GM19240 (cell line): ENCODE measurements around the gene FAM76A.
"Not testable (repeated sequence)": the region's sequence is repeated elsewhere in the genome, so short reads cannot be mapped to it uniquely, and the experiment has no call there.

Experiments used
- DNase-seq: peaks from one replicate; pipeline ENCODE4 v3.0.0; 2011; ENCODE audit warnings: low spot score; ENCODE audit not compliant: insufficient read length

FAM76A gene

GRCh38 chr1:27725374-27726172 is at the start of gene FAM76A:
Gene FAM76A (plus strand): TSS chr1:27725961. CDS start chr1:27726081, 120 bp downstream.
- peak; percentile 97 for DNase-seq

DNA sequence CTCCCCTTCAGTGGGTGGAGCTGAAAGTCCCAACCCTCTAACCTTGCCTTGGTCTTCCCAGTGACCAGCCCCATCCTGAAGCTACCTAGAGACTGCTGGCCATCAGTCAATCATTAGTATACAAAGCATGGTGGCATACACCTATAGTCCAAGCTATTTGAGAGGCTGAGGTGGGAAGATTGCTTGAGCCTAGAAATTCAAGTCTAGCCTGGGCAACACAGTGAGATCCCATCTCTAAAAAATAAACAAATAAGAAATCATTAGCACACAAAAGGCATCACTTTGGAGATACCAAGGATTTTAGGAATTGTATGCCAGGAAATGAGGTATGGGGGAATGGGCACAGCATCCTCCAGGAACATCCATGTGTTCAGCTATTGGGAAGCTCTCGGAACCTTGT is 49.4 kb upstream of the FAM76A start:
- no peak for DNase-seq

- no peak for DNase-seq
These were observed 47.0 kb upstream of the FAM76A start for GRCh38 chr1:27678747-27679146.

DNA sequence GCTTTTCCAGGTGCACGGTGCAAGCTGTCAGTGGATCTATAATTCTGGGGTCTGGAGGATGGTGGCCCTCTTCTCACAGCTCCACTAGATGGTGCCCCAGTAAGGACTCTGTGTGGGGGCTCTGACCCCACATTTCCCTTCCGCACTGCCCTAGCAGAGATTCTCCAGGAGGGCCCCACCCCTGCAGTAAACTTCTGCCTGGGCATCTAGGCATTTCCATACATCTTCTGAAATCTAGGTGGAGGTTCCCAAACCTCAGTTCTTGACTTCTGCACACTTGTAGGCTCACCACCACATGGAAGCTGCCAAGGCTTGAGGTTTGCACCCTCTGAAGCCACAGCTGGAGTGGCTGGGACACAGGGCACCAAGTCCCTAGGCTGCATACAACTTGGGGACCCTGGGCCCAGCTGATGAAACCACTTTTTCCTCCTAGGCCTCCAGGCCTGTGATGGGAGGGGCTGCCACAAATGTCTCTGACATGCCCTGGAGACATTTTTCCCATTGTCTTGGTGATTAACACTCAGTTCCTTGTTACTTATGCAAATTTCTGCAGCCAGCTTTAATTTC is 45.5 kb upstream of the FAM76A start:
- not testable (repeated sequence) for DNase-seq

DNA sequence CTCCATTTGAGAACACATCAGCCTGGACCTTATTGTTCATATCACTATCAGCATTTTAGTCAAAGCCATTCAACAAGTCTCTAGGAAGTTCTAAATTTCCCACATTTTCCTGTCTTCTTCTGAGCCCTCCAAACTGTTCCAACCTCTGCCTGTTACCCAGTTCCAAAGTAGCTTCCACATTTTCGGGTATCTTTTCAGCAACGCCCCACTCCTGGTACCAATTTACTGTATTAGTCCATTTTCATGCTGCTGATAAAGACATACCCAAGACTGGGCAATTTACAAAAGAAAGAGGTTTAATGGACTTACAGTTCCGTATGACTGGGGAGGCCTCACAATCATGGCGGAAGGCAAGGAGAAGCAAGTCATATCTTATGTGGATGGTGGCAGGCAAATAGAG is 44.2 kb upstream of the FAM76A start:
- not testable (repeated sequence) for DNase-seq

DNA sequence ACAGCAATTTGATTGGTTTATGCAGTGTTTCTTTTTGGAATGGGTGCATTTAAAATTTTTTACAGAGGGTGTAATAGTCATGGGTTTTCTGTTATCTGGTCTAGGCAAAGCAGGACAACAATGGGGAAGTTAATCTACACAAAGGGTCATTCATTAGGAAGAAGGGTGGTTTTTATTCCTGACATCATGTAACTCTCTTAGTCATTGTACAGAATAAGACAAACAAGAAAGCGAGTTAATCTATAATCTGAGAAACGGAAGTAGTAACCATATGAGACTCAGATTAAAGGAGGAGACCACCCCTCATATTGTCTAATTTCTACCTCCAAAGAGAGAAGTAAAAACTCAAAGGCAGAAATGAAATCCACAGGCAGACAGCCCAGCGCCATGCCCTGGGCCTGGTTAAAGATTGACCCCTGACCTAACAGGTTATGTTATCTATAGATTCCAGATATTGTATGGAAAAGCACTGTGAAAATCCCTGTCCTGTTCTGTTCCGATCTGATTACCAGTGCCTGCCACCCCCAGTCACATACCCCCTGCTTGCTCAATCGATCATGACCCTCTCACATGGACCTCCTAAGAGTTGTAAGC is 43.3 kb upstream of the FAM76A start:
- DNase-seq = no peak

- no peak for DNase-seq
These were observed 41.6 kb upstream of the FAM76A start for GRCh38 chr1:27684176-27684575.

DNA sequence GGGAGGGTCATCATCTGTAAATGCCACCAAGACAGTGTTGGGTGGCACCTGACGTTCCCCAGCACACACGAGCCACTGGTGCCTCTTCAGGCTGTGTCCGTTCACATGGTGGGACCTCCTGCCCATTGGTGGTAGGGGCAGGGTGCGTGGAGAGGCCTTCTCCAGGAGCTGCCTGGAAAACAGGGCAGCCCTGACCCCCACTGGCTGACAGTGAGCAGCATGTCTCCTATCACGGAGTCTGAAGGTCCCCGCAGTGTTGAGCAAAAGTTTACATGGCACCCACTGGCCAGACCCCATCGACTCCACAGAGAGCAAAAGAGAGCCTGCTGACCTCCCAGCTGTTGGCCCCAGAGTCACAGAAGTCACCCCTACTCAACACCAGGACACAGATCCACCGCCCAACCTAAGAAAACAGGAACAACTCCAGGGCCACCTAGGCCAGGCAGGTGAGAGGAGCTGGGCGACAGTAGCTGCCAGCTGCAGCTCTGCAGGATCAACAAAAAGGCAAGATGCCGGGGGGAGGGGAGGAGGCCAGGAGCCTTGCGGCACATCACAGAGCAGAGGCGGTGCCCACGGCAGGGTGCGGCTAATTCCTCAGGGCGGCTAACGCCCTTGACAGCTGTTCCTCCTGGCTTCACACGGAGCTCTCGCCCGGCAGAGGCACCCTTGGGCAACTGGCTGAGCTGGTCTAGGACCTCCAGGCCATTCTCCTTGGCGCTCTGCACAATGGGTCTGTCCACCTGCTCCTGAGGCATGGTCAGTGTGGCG is 39.4 kb upstream of the FAM76A start:
- no peak for DNase-seq

DNA sequence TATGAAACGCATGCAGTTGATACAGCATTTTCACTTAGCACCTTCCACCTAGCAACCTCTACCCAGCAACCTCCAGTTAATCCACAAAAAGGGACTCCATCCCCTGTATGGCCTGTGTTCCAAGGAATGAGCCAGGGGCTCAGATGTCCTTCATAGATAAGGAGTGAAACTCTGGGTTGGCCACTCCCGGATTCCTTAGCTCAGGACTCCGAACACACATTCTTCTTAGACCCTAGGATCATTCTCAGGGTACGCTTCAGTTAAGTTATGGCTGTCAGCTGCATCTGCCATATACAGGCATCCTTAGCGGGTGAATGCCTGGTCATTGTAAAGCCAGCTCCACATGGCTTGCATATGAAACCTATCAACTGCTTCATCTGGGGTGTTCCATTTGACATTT is 37.9 kb upstream of the FAM76A start:
- no peak for DNase-seq

DNA sequence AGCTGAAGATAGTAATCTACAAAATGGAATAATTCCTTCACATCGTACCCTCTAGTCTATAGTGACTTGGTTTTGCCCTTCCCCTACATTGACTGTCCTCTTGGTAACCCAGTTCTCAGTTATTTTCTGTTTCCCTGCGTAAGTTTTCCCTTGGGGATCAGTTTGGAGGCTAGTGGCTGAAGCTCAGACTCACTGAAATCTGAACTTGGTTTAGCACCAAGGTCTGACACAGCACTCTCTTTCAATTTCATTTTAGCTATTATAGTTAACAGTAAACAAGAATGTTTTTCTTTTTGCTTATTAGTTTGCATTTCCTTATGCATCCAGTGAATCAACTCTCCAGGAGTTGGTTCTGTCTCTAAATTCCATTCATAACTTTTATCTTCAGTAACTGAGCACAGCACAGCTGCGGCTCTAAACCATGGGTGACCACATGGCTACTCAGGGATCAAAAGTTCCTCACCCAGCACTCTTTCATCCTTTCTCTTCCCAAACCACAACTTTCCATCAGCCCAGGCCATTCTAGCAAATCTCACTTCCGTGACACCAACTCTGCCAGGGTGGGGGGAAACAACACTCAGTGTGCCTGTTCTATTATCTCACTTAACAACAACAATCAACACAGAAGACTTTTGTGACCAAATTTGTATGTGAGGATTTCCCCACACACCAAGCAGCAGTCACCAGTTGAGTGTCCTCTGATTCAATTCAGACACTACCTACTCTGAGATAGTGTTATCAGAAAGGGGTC is 36.2 kb upstream of the FAM76A start:
- no peak for DNase-seq

DNA sequence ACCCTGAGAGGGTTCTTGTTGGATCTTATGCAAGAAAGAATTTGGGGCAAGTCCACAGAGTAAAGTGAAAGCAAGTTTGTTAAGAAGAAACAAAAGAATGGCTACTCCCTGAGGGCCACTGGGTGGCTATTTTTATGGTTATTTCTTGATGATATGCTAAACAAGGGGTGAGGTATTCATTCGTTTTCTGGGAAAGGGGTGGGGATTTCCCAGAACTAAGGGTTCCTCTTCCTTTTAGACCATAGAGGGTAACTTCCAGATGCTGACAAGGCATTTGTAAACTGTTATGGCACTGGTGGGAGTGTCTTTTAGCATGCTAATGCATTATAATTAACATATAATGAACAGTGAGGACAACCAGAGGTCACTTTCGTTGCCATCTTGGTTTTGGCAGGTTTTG is 35.6 kb upstream of the FAM76A start:
- no peak for DNase-seq

DNA sequence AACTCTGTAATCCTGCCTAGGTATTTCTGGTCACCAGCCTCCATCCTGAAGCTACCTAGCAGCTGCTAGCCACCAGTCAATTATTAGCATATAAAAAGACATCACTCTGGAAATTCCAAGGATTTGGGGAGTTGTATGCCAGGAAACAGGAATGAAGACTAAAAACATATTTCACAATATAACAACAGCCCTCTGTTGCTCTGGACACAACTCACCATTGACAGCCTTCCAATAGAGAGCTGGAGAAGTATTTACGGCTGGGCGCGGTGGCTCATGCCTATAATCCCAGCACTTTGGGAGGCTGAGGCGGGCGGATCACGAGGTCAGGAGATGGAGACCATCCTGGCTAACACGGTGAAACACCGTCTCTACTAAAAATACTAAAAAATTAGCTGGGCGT is 28.9 kb upstream of the FAM76A start:
- DNase-seq = not testable (repeated sequence)

DNA sequence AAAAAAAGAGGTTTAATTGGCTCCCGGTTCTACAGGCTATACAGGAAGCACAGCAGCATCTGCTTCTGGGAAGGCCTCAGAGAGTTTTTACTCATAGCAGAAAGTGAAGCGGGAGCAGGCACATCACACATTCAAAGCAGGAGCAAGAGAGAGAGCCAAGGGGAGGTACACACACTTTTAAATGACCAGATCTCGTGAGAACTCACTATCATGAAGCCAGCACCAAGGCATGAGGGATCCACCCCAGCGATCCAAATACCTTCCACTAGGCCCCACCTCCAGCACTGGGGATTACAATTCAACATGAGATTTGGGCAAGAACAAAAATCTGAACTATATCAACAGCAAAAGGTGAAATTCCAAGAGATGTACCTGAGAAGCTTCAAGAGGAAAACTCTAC is 20.8 kb upstream of the FAM76A start:
- no peak for DNase-seq

GRCh38 chr1:27705545-27705944 is 20.2 kb upstream of the FAM76A start:
- DNase-seq = no peak

DNA sequence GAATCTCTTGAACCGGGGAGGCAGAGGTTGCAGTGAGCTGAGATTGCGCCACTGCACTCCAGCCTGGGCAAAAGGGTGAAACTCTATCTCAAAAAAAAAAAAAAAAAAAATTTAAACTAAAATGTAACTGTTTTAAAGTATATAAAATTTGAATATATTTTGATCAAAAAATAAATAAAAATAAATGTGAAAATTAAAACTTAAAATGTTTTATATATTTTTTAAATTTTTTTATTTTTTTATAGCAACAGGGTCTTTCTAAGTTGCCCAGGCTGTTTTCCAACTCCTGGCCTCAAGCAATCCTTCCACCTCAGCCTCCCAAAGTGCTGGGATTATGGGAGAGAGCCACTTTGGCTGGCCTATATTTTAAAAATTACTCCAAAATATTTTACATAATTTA is 15.2 kb upstream of the FAM76A start:
- DNase-seq = no peak

GRCh38 chr1:27713139-27713725 is 12.5 kb upstream of the FAM76A start:
- DNase-seq = no peak

- no peak for DNase-seq
These were observed 11.8 kb upstream of the FAM76A start for GRCh38 chr1:27713869-27714513.

GRCh38 chr1:27716262-27716895 is 9.4 kb upstream of the FAM76A start:
- no peak for DNase-seq

DNA sequence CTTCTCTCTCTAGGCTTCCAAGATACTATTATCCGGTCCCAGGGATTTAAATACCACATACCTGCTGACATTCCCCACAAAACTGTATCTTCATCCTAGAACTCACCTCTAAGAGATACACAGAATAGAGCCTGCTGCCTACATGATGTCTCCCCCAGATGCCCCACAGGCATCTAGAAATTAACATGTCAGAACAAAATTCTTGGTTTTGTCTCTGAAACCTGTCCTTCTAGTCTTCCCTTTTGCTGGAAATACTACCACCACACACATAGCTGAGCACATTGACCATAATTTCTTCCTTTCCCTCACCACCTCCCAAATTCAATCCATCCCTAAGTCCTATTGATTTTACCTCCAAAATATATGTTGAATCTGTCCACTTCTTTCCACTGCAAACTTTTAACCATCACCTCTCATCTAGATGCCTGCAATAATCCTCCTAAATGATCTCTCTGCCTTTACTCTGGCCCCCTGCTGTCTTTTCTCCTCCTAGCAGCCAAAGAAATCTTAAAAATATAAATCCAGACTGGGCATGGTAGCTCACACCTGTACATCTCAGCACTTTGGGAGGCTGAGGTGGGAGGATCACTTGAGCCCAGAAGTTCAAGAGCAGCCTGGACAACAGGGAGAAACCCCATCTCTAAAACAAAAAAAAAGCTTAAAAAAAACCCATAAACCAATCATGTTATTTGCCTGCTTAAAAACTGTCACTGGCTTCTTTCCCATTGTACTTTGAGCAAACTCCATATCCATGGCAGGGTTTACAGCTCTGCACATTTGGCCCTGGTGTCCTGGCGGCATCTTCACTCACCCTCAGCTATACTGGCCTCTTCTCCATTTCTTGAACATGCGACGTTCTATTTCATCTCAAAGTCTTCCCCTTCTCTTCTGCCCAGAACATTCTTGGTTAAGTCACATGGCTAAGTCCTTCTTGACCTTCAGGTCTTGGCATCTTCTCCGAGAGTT is 6.2 kb upstream of the FAM76A start:
- DNase-seq = no peak
